Effector memory CD8-positive, alpha-beta T cell (primary cell): Measurements from ENCODE around the gene CEP72.

ENCODE experiments used
- ATAC-seq: fragments of 150-1000 bp; cut with Tn5 transposase; replicated peaks from 2 replicates; pipeline ENCODE4 v1.10.0; 2021; ENCODE audit warnings: mild to moderate bottlenecking, moderate library complexity
- DNase-seq, 3 experiments: peaks; one replicate each; pipeline ENCODE4 v3.0.0; 2021
- H3K27ac Mint-ChIP-seq, 2 donors: one replicate each; pipeline ENCODE4 v1.8.0; 2022; ENCODE audit warnings: mild to moderate bottlenecking in 2 of 2, mixed read lengths in 2 of 2, moderate library complexity in 2 of 2
- H3K27me3 Mint-ChIP-seq, 2 donors: one replicate each; pipeline ENCODE4 v1.8.0; 2022; ENCODE audit warnings: mixed read lengths in 2 of 2
- H3K36me3 Mint-ChIP-seq: one replicate; pipeline ENCODE4 v1.8.0; 2022; ENCODE audit warnings: mild to moderate bottlenecking, moderate library complexity, mixed read lengths; ENCODE audit not compliant: insufficient read depth
- H3K4me1 Mint-ChIP-seq, 2 donors: one replicate each; pipeline ENCODE4 v1.8.0; 2022; ENCODE audit warnings: low read depth in 2 of 2, mixed read lengths in 2 of 2
- H3K4me3 Mint-ChIP-seq, 2 donors: one replicate each; pipeline ENCODE4 v1.8.0; 2022; ENCODE audit warnings: mild to moderate bottlenecking in 2 of 2, mixed read lengths in 2 of 2, moderate library complexity in 2 of 2
- H3K9me3 Mint-ChIP-seq, 2 donors: one replicate each; pipeline ENCODE4 v1.8.0; 2022; ENCODE audit warnings: mixed read lengths in 2 of 2
- total RNA-seq, 9 experiments: gene quantifications; one replicate each; lab custom pipeline; 2026; lab: John Stamatoyannopoulos, UW

CEP72 gene, protein sequence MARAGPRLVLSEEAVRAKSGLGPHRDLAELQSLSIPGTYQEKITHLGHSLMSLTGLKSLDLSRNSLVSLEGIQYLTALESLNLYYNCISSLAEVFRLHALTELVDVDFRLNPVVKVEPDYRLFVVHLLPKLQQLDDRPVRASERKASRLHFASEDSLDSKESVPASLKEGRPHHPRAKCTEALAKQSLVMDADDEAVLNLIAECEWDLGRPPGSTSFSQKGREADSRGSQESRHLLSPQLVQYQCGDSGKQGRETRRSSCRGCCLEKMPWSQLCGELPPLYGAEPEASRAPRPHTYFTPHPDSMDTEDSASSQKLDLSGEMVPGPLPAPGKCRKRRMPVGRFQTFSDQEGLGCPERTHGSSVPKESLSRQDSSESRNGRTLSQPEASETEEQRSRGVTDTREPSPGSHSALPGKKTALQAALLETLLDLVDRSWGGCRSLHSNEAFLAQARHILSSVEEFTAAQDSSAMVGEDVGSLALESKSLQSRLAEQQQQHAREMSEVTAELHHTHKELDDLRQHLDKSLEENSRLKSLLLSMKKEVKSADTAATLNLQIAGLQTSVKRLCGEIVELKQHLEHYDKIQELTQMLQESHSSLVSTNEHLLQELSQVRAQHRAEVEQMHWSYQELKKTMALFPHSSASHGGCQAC
- 8.1 to 22.7 (median 14.2) reads per million in 9 experiments for total RNA-seq

DNA sequence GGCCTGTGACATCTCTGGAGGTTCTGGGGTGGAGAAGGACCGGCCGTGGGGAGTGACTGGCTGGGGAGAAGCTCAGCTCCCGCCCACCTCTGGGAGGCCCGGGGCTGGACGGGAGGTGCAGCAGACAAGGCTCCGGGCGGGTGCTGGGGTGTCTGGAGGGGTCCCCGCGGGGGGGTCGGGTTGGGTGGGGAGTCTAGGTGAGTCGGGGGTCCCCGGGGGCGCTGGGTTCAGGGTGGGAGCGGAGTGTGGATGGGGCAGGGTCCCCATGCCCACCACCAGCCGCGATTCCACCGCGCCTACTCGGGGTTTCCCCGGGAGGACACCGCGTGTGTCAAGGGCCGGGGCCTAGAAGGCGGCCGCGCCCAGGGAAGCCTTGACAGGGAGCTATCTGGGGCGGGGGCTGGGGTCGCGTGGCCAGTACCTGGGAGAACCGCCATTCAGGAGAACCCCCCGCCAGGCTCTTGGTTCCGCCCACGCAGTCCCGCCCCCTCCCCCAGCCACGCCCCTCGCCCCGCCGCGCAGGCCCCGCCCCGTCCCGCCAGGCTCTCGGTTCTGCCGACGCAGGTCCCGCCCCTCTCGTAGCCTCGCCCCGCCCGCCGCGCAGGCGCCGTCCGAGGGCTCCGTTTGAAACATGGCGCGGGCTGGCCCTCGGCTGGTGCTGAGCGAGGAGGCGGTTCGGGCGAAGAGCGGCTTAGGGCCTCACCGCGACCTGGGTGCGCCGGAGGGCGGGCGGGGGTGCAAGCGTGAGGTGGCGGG lies at the start of gene CEP72:
TSS of gene CEP72 (plus strand) at position 610 of the 756 bp plus-strand sequence. CDS start at position 632, 22 bp downstream.
- ATAC-seq (peak; percentile 92), DNase-seq (peak; percentile 86 to 88 (median 87))
- Mint-ChIP-seq H3K9me3 (peaks cover 0 to 3% of the 10 kb centered on the region in 2 donors), H3K4me3 (peak within 1 kb of the TSS; percentile 81 to 94), H3K27me3 (peaks cover 16 to 19% of the 10 kb centered on the region in 2 donors), H3K36me3 (peaks cover 4% of the 10 kb centered on the region), H3K4me1 (peaks cover 25 to 38% of the 10 kb centered on the region in 2 donors), H3K27ac (peak within 1 kb of the TSS; percentile 51 to 91)

DNA sequence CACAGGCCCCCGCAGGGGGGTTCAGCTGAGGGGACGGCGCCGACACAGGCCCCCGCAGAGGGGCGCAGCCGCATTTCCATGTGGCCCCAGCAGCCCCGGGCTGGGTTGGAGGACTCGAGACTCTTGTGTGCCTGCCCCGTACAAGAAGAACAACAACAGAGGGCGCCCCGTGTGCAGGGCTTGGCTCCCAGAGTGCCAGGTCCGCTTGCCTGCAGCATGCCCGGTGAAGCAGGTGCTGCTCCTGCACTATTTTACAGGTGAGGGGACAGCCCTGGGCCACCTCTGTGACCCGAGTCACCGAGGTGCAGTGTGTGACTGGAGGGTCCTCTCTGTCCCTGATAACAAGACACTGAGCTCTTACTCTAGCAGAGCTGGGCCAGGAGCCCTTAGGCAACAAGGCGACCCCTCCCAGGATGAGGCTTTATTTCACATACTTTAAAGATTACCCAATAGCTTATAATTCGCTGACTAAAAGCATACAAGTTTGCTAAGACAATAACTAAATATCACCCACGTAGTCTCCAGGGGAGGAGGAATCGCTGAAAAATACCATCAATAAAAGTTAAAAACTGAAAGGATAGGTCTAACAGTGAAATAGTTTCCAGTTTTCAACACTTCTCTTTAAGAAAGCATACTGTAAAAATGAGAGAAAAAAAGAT lies 46.2 kb upstream of the CEP72 start:
- H3K9me3 Mint-ChIP-seq, result no peaks in the 10 kb centered on the region
- H3K27me3 Mint-ChIP-seq, result peaks cover 15 to 47% of the 10 kb centered on the region in 2 donors
- no peak overlapping the region for H3K27ac Mint-ChIP-seq
- ATAC-seq, result no peak
- H3K4me1 Mint-ChIP-seq, result no peaks in the 10 kb centered on the region
- no peaks in the 10 kb centered on the region for H3K36me3 Mint-ChIP-seq
- H3K4me3 Mint-ChIP-seq, result no peak overlapping the region
- no peak for DNase-seq

DNA sequence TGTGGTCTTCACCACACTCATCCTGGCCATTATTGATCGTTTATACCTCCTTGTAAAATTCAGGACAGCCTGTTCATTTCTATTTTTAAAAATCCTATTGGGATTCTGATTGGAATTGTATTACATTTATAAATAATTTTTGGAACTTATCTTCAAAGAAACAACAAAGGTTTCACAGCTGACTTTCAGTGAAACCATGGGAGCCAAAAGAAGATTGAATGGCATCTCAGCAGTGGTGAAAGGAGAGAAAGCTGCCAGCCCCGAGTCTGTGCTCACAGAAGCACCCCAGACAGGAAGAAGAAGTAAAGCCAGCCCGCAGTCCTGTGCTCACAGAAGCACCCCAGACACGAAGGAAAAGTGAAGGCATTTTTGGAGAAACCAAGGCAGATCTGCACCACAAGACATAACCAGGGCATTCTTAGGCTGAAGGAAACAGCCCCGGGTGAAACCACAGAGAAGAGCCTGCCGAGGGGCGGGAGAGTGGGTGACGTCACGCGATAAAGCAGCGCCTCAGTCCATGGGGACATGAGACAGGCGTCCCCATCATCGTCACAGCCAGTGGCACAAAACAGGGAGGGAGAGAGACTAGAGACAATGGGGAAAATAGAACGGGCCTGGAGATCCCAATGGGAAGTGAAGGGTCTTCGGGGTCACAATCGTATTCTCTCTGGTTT lies 45.4 kb upstream of the CEP72 start:
- no peaks in the 10 kb centered on the region for H3K4me1 Mint-ChIP-seq
- no peaks in the 10 kb centered on the region for H3K9me3 Mint-ChIP-seq
- H3K36me3 Mint-ChIP-seq, result no peaks in the 10 kb centered on the region
- no peak for ATAC-seq
- no peak overlapping the region for H3K4me3 Mint-ChIP-seq
- H3K27ac Mint-ChIP-seq, result peak overlapping the region in 1 of 2 donors; percentile 24
- no peak for DNase-seq
- peaks cover 15 to 50% of the 10 kb centered on the region in 2 donors for H3K27me3 Mint-ChIP-seq

DNA sequence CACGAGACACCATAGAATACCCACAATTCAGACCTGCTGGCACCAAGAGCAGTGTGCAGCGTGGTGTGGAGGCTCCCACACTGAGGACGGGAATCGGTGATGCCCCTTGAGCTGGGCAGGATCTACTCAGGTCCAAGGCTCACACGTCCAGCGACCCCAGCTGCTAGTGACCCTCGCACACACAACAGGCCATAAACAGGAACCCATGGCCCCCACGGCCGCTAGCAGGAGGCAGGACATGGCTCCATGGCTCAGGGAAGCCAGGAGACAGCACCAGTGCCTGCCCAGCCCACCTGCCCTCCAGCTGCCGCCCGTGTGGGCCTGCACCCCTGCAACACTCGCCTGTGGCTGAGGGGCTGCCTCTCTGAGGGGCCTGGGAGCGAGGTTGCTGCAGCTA lies 44.5 kb upstream of the CEP72 start:
- ATAC-seq, result no peak
- H3K27me3 Mint-ChIP-seq, result peaks cover 19 to 59% of the 10 kb centered on the region in 2 donors
- H3K27ac Mint-ChIP-seq, result no peak overlapping the region
- H3K4me3 Mint-ChIP-seq, result no peak overlapping the region
- no peaks in the 10 kb centered on the region for H3K9me3 Mint-ChIP-seq
- no peaks in the 10 kb centered on the region for H3K36me3 Mint-ChIP-seq
- no peaks in the 10 kb centered on the region for H3K4me1 Mint-ChIP-seq
- no peak for DNase-seq

DNA sequence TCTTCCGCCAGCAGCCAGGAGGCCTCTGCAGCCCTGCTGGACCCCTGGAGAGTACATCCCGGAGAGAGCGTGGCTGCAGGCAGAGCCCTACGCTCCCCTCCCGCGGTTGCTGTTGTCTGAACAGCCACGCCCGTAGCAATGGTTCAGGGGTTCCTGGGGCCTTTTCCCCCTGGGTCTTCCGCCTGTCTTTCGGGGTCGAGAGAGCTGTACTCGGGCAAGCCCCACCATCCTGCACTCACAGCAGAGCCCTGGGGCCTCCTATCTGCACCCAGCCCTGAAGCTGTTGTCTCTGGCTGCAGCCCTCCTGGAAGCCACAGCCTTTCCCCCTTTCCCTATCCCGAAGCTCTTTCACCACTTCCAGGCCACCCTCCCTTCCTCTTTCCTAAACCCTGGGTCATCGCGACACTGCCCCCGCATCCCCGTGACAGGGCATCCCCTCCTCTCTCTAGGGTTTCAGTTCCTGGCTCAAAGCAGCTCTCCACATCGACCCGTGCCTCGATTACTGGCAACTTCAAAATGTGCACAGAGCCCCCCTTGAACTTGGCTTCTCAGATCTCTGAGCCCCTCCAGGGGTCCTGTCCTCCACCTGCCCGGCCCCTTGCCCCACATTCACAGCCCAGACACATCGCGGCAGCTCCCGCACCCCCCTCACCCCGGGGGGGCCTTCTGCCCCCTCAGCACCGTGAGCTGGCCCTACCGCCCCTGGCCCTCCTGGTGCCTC lies 43.9 kb upstream of the CEP72 start:
- Mint-ChIP-seq H3K9me3 (no peaks in the 10 kb centered on the region), H3K36me3 (no peaks in the 10 kb centered on the region), H3K4me3 (no peak overlapping the region), H3K27me3 (peaks cover 20 to 65% of the 10 kb centered on the region in 2 donors), H3K27ac (no peak overlapping the region), H3K4me1 (no peaks in the 10 kb centered on the region)
- ATAC-seq, result no peak
- no peak for DNase-seq

DNA sequence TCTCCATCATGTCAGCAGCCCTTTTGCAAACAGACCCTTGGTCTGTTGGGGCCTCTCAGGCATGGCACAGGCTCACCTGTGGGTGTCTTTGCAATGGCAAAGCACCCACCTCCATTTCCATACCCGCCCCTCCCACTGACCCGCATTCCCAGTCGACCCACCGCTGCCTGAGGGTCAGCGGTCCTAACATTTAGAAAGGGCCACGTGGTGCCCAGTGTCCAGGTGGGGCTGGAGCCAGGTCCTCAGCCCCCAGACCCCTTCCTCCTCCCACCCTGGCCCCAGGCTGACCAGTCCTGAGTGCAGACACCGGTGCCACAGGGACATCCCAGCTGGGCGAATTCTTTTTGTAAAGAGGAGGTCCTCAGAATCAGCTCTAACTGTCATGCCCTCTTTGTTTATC lies 43.3 kb upstream of the CEP72 start:
- H3K4me1 Mint-ChIP-seq, result no peaks in the 10 kb centered on the region
- no peaks in the 10 kb centered on the region for H3K36me3 Mint-ChIP-seq
- peaks cover 25 to 71% of the 10 kb centered on the region in 2 donors for H3K27me3 Mint-ChIP-seq
- DNase-seq (no peak), ATAC-seq (no peak)
- no peak overlapping the region for H3K4me3 Mint-ChIP-seq
- H3K27ac Mint-ChIP-seq, result no peak overlapping the region
- no peaks in the 10 kb centered on the region for H3K9me3 Mint-ChIP-seq

DNA sequence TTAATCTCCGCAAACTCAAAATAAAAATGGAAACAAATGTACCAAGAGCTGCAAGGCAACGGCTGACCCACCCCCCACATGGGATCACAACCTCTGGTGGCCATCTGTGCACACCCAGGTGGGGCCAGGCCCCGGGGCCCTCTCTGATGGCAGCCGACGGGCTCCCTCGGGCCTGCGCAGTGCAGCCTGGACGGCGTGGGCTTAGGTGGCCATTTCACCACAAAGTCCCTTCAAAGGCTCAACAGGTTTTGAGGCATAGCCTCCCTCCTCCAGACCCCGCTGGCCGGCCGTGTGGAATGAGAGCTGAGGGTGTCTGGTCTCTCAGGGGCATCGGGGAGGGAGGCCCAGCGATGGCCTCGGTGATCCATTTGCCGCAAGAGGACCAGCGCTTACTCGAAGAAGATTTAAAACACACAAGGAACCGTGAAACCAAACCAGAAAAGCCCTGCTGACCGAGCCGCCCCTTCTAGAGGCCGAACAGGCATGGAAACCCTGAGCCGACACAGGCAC lies 42.7 kb upstream of the CEP72 start:
- Mint-ChIP-seq H3K4me3 (no peak overlapping the region), H3K27ac (no peak overlapping the region), H3K9me3 (no peaks in the 10 kb centered on the region), H3K27me3 (peaks cover 30 to 77% of the 10 kb centered on the region in 2 donors), H3K4me1 (no peaks in the 10 kb centered on the region), H3K36me3 (no peaks in the 10 kb centered on the region)
- no peak for DNase-seq
- no peak for ATAC-seq

DNA sequence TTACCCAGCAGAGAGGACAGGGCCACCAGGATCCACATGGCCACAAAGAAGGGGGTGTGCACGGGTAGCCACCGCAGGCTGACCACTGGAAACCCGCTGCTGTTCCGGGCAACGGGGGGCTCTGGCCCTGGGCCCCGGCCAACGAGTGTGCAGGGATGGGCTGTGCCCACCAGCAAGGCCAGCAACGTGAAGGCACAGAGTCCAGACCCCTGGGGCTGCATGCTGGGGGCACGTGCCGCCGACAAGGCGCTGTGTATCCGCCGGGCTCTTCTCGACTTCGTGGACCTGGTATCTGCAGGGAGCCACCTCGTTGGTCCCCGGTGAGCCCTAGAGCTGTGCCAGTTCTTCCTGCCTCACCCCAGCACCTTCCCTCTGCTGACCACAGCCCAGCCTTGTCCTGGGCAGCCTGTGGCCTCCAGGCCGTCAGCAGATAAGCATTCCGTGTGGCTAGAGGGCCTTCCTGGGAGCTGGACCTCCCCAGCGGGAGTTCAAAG lies 42.2 kb upstream of the CEP72 start:
- Mint-ChIP-seq H3K27me3 (peaks cover 35 to 82% of the 10 kb centered on the region in 2 donors), H3K4me1 (no peaks in the 10 kb centered on the region), H3K27ac (no peak overlapping the region), H3K4me3 (no peak overlapping the region), H3K36me3 (no peaks in the 10 kb centered on the region), H3K9me3 (no peaks in the 10 kb centered on the region)
- ATAC-seq (no peak), DNase-seq (no peak)

DNA sequence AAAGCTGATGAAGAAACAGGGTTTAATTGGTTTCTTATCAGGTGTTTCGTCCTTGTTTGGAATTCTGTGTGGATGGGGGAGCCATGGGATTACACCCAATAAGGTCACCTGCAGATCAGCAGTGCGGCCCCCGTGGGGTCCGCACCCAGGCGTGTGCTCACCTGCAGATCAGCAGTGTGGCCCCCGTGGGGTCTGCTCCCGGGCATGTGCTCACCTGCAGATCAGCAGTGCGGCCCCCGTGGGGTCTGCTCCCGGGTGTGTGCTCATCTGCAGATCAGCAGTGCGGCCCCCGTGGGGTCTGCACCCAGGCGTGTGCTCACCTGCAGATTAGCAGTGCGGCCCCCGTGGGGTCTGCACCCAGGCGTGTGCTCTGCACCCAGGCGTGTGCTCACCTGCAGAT lies 41.7 kb upstream of the CEP72 start:
- Mint-ChIP-seq H3K36me3 (no peaks in the 10 kb centered on the region), H3K9me3 (peaks cover 2 to 4% of the 10 kb centered on the region in 2 donors)

DNA sequence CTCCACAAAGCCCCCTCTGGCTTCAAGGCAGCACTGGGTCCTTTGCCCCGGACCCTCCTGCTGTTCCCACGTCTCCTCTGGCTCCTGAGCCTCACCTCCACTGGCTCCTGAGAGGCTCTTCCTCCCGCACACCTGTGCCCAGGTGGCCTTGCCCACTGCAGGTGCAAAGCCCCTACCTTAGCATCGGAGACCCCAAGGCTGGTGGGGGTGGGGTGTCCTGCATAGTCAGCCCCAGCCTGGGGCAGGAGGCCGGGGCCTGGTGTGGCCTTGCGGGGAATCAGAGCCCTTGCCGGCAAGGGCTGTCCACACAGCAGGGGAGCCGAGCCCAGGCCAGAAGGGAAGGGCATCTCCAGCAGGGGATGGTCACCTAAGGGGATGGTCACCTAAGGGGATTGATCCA lies 41.3 kb upstream of the CEP72 start:
- H3K4me3 Mint-ChIP-seq, result no peak overlapping the region
- no peak overlapping the region for H3K27ac Mint-ChIP-seq
- no peak for ATAC-seq
- no peak for DNase-seq
- peaks cover 5 to 7% of the 10 kb centered on the region in 2 donors for H3K9me3 Mint-ChIP-seq
- H3K27me3 Mint-ChIP-seq, result peaks cover 45 to 92% of the 10 kb centered on the region in 2 donors
- no peaks in the 10 kb centered on the region for H3K4me1 Mint-ChIP-seq
- no peaks in the 10 kb centered on the region for H3K36me3 Mint-ChIP-seq

More for the DNA sequence above, 41.7 kb upstream of the CEP72 start:
- H3K4me1 Mint-ChIP-seq, result no peaks in the 10 kb centered on the region
- DNase-seq (no peak), ATAC-seq (no peak)
- H3K27ac Mint-ChIP-seq, result no peak overlapping the region
- H3K27me3 Mint-ChIP-seq, result peaks cover 40 to 87% of the 10 kb centered on the region in 2 donors
- no peak overlapping the region for H3K4me3 Mint-ChIP-seq

DNA sequence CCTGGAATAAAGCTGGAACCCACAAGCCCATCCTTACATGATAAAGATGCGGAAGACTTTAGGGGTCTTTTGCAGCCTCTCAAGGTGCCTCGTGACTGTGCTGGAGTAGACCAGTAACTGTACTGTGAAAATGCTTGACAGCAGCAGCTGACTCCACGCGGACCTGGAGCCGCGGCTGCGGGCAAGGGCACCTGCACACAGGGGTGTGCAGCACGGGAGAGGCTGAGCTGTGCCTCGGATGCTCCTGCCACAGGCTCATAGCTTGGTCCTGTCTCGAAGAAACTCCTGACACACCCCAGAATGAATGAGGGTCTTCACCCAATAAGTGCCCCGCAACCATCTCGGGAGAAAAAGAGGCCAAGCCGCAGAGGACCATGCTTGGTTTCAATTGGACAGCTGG lies 40.3 kb upstream of the CEP72 start:
- H3K36me3 Mint-ChIP-seq, result no peaks in the 10 kb centered on the region
- DNase-seq, result no peak
- peaks cover 51 to 91% of the 10 kb centered on the region in 2 donors for H3K27me3 Mint-ChIP-seq
- no peak for ATAC-seq
- no peak overlapping the region for H3K27ac Mint-ChIP-seq
- peaks cover 5 to 8% of the 10 kb centered on the region in 2 donors for H3K9me3 Mint-ChIP-seq
- no peaks in the 10 kb centered on the region for H3K4me1 Mint-ChIP-seq
- H3K4me3 Mint-ChIP-seq, result no peak overlapping the region
